K562 (cell line): ENCODE measurements around the gene HPDL.

Source experiments
- MAZ ChIP-seq, 2 experiments: fragments of 450-650 bp in 1 of 2; sonication (generic) in 1 of 2; formaldehyde crosslinking; IDR thresholded peaks in 1 of 2; conservative IDR thresholded peaks in 1 of 2; 2 replicates each; pipeline versions ENCODE4 v1.4.0 to v1.5.0; 2020; ENCODE audit warnings: mild to moderate bottlenecking in 1 of 2, missing genetic modification reagents in 1 of 2
- MIER1 ChIP-seq: fragments of 450-650 bp; IDR thresholded peaks from 2 replicates; pipeline ENCODE4 v1.6.1; 2016; ENCODE audit warnings: antibody characterized with exemption, mild to moderate bottlenecking, low read depth
- PHB2 ChIP-seq: fragments of 450-650 bp; IDR thresholded peaks from 2 replicates; pipeline ENCODE4 v1.6.1; 2017; ENCODE audit warnings: low read depth
- ZNF717 ChIP-seq: fragments of 250-450 bp; sonication (Bioruptor Pico); IDR thresholded peaks from 2 replicates; pipeline ENCODE4 v1.5.0; 2021
- ZNF785 ChIP-seq: fragments of 250-450 bp; sonication (Bioruptor Pico); IDR thresholded peaks from 2 replicates; pipeline ENCODE4 v1.4.0; 2020; ENCODE audit warnings: mild to moderate bottlenecking

DNA sequence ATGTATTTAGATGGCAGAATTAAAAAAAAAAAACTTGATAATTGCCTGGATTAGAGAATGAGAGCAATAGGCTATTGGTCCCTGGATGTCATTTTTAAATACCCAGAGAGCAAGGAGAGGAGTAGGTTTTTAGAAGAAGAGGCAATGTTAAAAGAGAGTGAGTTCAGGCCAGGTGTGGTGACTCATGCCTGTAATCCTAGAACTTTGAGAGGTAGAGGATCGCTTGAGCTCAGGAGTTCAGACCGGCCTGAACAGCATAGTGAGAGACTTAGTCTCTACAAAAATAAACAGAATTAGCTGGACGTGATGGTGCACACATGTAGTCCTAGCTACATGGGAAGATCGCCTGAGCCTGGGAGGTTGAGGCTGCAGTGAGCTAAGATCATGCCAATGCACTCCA is 29.5 kb downstream of the HPDL start:
- TF ChIP-seq ZNF717 (CRISPR knock-in tag) (no peak), MIER1 (no peak), ZNF785 (no peak), MAZ (CRISPR knock-in tag; conservative IDR thresholded peaks at IDR 0.05 in 1 of 2, IDR thresholded peaks at IDR 0.05 in 1 of 2) (no peak), PHB2 (no peak)
